IPS-18a (cell line): ENCODE measurements around the gene NOM1.
"Not testable (repeated sequence)": the region's sequence is repeated elsewhere in the genome, so short reads cannot be mapped to it uniquely, and the experiment has no call there.

ENCODE experiments used
- H3K27ac ChIP-seq: one replicate; pipeline ENCODE4 v1.5.1; 2013; ENCODE audit warnings: low read length
- H3K27me3 ChIP-seq: one replicate; pipeline ENCODE4 v1.6.1; 2013; ENCODE audit warnings: mild to moderate bottlenecking, low read length; ENCODE audit not compliant: control insufficient read depth, insufficient read depth
- H3K36me3 ChIP-seq: one replicate; pipeline ENCODE4 v1.6.1; 2013; ENCODE audit warnings: low read depth, low read length; ENCODE audit not compliant: control insufficient read depth
- H3K4me1 ChIP-seq: one replicate; pipeline ENCODE4 v1.6.1; 2013; ENCODE audit warnings: low read depth, low read length; ENCODE audit not compliant: control insufficient read depth
- H3K4me3 ChIP-seq: one replicate; pipeline ENCODE4 v1.5.1; 2013; ENCODE audit warnings: low read length
- H3K9ac ChIP-seq: one replicate; pipeline ENCODE4 v1.6.1; 2013; ENCODE audit warnings: mild to moderate bottlenecking, low read length, moderate library complexity
- H3K9me3 ChIP-seq: one replicate; pipeline ENCODE4 v1.6.1; 2013; ENCODE audit warnings: low read depth, low read length; ENCODE audit not compliant: control insufficient read depth

NOM1 gene

DNA sequence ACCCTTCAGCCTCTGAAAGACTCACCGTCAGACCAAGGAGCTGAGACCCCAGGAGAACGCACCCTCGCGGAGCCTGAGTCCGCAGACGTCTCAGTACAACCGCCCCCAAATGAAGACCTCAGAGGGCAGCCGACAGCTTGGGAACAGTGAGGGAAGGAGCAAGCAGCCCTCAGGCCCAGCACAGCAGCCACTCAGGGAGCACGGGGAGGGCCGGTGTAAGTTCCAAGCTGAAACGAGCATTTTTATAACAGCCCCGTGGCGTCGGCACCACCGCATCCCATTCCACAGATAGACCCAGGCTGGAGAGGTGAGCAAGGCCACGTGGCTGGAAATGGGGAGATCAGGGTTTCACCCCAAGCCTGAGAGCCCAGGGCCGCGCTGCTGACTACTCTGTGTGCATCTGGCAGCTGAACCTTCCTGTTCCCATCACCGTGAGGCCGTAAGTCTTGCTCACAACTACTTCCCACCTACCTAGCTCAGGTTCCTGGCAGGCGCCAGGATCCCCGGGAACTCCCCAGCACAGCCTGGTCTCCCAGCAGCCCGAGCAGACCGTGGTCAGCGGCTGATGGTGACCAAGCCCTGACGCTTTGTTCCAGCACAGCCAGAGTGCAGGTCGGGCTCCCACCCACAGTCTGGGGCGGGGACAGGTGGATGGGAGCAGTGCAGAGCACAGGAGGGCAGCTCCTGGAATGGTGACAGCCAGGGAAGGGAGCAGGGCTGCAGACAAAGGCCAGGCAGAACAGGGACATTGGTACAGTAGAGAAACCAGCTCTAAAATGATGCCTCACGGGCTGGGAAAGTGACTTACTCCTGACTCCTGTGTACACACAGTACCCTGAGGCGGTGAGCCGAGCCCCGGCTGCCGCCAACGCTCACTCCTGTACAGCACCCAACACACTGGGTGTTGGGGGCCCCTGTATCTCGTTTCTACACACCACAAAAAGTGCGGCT, 6.1 kb upstream of the NOM1 start:
- Histone ChIP-seq H3K27me3 (no peaks in the 10 kb centered on the region), H3K9ac (no peak overlapping the region), H3K9me3 (no peaks in the 10 kb centered on the region), H3K27ac (no peak overlapping the region), H3K36me3 (no peaks in the 10 kb centered on the region), H3K4me1 (peaks cover 3% of the 10 kb centered on the region), H3K4me3 (no peak overlapping the region)

DNA sequence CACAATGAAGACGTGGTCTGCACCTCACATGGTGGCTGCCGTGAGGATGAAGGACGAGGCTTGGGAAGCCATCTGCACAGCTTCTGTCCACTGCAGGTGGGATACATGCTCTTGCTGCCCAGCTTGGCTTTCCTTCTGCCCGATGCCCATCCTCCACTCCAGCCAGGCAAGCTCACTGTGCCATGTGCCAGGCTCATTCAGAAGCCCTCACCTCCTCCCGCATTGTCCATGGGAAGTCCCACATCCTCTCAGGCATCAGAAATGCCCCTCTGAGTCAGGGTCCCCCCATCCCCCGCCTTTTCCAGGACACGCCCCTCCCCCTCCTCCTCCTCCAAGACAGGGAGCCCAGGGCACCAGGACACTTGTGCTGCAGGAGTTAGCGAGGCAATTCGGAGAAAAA, 4.6 kb upstream of the NOM1 start:
- Histone ChIP-seq H3K9me3 (no peaks in the 10 kb centered on the region), H3K36me3 (no peaks in the 10 kb centered on the region), H3K27me3 (no peaks in the 10 kb centered on the region), H3K4me3 (no peak overlapping the region), H3K9ac (no peak overlapping the region), H3K4me1 (peaks cover 3% of the 10 kb centered on the region), H3K27ac (no peak overlapping the region)

DNA sequence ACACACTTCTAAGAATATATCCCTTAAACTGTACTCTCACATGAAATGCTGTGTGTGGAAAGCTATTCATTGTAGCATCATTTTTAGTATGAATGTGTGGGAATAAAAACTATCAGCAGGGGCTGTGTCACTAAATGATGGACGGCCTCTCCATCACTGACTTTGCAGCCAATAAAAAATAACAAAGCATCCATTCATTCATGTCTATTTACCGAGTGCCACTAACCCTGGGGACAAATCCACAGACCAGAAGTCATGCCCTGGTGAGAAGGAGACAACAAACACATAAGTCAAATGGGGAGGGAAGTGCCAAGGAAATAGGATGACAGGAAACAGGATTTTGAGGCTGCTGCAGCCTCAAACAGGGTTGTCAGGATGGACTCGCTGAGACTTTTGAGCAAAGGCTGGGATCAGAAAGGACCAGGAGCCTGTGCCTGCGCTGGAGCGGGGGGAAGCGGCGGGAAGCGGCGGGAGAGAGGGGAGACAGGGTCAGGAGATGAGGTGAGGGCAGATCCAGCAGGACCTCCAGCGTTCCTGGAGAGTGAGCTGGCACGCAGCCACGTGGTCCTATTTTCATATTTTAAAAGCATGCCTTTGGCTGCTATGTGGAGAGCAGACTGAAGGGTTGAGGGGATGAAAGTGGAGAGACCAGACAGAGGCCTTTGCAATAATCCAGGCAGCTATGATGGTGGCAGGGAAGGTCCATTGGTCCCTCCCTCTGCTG, 2.2 kb upstream of the NOM1 start:
- H3K4me1 ChIP-seq = peaks cover 13% of the 10 kb centered on the region
- H3K9me3 ChIP-seq = no peaks in the 10 kb centered on the region
- H3K9ac ChIP-seq = no peak overlapping the region
- no peak overlapping the region for H3K4me3 ChIP-seq
- peaks cover 3% of the 10 kb centered on the region for H3K36me3 ChIP-seq
- no peaks in the 10 kb centered on the region for H3K27me3 ChIP-seq
- no peak overlapping the region for H3K27ac ChIP-seq

DNA sequence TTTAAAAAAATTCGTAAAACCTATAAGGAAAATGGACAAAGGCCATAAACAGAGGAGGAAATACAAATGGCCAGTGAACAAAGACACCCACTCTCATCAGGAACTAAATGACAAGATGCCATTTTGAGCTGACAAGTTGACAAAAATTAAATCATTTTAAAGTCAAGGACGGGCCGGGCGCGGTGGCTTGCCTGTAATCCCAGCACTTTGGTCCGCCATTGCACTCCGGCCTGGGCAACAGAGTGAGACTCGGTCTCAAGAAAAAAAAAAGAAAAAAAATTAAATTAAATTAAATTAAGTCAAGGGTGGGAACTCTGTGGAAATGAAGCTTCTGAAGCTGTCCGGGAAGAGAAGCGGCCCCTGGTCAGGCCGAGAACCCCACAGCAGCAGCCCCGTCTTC, 1.2 kb upstream of the NOM1 start:
- Histone ChIP-seq H3K27ac (no peak overlapping the region), H3K36me3 (peaks cover 14% of the 10 kb centered on the region), H3K9me3 (no peaks in the 10 kb centered on the region), H3K27me3 (no peaks in the 10 kb centered on the region), H3K4me1 (peaks cover 13% of the 10 kb centered on the region), H3K4me3 (no peak overlapping the region), H3K9ac (no peak overlapping the region)

DNA sequence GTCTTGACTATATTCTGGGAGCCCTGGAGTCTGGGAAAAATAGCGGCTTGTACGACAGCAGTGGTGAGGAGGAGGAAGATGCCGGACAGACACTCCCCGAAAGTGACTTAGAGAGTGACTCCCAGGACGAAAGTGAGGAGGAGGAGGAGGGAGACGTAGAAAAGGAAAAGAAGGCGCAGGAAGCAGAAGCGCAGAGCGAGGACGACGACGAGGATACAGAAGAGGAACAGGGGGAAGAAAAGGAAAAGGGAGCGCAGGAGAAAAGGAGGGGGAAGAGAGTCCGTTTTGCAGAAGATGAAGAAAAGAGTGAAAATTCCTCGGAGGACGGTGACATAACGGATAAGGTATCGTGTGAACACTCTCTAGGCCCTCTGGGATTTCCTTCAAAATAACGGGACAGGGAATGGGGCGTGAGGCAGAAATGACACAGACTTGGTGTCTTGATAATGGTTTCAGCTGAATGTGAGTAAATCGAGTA, 908 bp downstream of the NOM1 start:
- no peak overlapping the region for H3K27ac ChIP-seq

DNA sequence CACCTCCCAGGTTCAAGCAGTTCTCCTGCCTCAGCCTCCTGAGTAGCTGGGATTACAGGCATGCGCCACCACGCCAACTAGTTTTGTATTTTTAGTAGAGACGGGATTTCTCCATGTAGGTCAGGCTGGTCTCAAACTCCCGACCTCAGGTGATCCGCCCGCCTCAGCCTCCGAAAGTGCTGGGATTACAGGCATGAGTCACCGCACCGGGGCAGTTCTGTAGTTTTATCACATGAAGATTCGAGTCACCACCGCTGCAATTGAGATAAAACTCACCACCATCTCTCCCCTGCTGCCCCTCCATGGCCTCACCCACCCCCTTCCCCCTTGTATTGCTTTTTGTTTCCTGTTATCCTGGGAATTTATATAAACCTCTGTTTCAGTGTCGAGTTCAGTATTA, 3.7 kb downstream of the NOM1 start:
- H3K4me3 ChIP-seq, H3K27me3 ChIP-seq, H3K9me3 ChIP-seq, H3K9ac ChIP-seq, H3K27ac ChIP-seq: not testable (repeated sequence)
- Histone ChIP-seq H3K36me3 (peaks cover 56% of the 10 kb centered on the region), H3K4me1 (peaks cover 10% of the 10 kb centered on the region)

More for the DNA sequence above, 908 bp downstream of the NOM1 start:
- H3K36me3 ChIP-seq = peaks cover 35% of the 10 kb centered on the region
- peak overlapping the region; percentile 86 for H3K9ac ChIP-seq
- H3K9me3 ChIP-seq = no peaks in the 10 kb centered on the region
- no peaks in the 10 kb centered on the region for H3K27me3 ChIP-seq
- peak overlapping the region; percentile 97 for H3K4me3 ChIP-seq
- H3K4me1 ChIP-seq = peaks cover 10% of the 10 kb centered on the region

DNA sequence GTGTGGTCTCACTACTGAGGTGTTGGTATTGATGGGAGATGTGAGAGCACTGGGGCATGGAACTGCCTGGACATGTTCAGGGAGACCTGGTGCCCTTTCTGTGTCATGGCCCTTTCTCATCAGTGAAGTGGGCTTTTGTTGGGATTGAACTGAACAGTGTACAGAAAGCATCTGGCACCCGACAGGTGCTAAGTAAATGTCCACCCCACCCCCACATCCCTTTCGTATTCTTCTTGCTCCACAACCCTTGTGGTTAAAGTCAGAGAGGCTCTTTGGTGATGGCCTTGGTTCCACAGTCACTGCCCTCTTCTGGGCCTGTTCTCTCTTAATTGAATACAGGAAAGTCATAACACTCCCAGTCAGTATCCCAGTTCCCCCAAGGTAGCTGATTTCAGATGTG, 5.4 kb downstream of the NOM1 start:
- H3K9me3 ChIP-seq = no peaks in the 10 kb centered on the region
- no peak overlapping the region for H3K27ac ChIP-seq
- H3K9ac ChIP-seq = no peak overlapping the region
- peaks cover 70% of the 10 kb centered on the region for H3K36me3 ChIP-seq
- H3K27me3 ChIP-seq = no peaks in the 10 kb centered on the region
- H3K4me1 ChIP-seq = peaks cover 10% of the 10 kb centered on the region
- H3K4me3 ChIP-seq = no peak overlapping the region

DNA sequence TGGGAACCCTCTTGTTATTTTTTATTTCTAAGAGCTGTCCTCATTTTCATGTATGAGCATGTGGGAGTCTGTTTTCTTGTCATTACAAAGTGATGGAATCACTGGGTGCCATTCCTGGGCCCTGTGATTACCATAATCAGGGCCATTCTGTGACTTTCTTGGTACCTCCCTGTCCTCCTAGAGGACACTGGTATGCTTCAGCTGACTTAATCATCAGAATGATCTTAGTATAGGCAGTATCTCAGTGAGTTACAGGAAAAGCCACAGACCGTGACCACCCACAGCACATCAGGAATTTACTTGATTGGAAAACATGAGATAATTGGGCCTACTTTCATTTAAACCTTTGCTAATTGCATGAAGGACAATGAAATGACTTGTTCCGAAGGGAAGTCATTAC, 7.2 kb downstream of the NOM1 start:
- Histone ChIP-seq H3K36me3 (peaks cover 87% of the 10 kb centered on the region), H3K4me1 (peaks cover 5% of the 10 kb centered on the region), H3K9me3 (no peaks in the 10 kb centered on the region), H3K9ac (no peak overlapping the region), H3K27me3 (no peaks in the 10 kb centered on the region), H3K27ac (no peak overlapping the region), H3K4me3 (no peak overlapping the region)

DNA sequence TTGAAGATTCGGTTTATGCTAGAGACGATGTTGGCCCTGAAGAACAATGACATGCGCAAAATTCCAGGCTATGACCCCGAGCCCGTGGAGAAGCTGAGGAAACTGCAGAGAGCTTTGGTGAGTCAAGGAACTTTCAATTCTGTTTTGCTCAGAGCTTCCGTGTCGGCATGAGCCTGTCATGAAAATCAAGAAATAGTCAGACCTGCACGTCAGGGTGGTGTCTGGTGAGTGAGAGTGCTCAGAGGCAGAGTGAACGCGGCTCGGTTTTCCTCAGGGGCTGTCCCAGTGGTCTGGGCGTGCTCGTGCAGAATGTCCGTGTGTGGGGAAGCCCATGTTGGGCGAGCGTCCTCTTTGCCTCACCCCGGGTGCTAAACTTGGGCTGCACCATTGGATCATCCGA, 12.6 kb downstream of the NOM1 start:
- Histone ChIP-seq H3K36me3 (peaks cover 90% of the 10 kb centered on the region), H3K27ac (no peak overlapping the region), H3K9ac (no peak overlapping the region), H3K9me3 (no peaks in the 10 kb centered on the region), H3K4me1 (no peaks in the 10 kb centered on the region), H3K27me3 (no peaks in the 10 kb centered on the region), H3K4me3 (no peak overlapping the region)

DNA sequence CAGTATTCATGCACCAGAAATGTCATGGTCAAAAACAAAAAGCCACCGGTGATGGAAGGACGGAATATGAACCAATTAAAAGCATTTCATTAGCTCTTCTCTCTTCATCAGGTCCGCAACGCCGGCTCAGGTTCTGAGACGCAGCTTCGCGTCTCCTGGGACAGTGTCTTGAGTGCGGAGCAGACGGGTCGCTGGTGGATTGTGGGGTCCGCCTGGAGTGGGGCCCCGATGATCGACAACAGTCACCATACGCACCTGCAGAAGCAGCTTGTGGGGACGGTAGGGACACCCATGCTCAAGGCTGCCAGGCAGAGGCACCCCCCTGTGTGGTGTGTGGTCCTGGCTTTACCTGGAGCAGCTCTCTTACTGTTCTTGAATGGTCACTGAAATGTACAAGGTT, 13.4 kb downstream of the NOM1 start:
- Histone ChIP-seq H3K36me3 (peaks cover 93% of the 10 kb centered on the region), H3K27me3 (no peaks in the 10 kb centered on the region), H3K4me3 (no peak overlapping the region), H3K9me3 (no peaks in the 10 kb centered on the region), H3K9ac (no peak overlapping the region), H3K4me1 (no peaks in the 10 kb centered on the region), H3K27ac (no peak overlapping the region)

DNA sequence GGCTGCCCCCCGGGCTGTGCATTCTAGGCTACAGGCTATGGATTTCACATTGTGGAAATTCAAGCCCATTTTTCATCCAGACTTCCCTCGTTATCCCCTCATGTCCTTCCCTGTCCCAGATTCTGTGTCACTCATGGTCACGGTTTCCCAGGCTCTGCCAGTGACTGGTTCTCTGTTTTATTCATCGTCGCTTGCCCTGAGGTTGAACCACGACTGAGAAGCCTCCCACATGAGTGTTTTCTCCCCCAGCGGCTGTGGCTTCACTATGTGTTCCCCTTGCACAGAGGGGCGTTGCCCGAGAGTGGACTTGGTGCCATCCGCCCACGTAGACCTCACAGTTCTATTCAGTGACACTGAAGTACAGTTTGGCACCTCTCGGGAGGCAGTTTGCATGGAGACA, 14.0 kb downstream of the NOM1 start:
- H3K27ac ChIP-seq = no peak overlapping the region
- H3K4me1 ChIP-seq = no peaks in the 10 kb centered on the region
- no peak overlapping the region for H3K4me3 ChIP-seq
- no peaks in the 10 kb centered on the region for H3K9me3 ChIP-seq
- H3K27me3 ChIP-seq = no peaks in the 10 kb centered on the region
- H3K36me3 ChIP-seq = peaks cover 93% of the 10 kb centered on the region
- no peak overlapping the region for H3K9ac ChIP-seq
